Activated CD4-positive, alpha-beta T cell treated with anti-CD3 and anti-CD28 coated beads, Interleukin-2, amount 50 U/mL, for 4 hours (primary cell): ENCODE data around the gene GPR107.

Experiments
- DNase-seq, 2 experiments: peaks; one replicate each; pipeline ENCODE4 v3.0.0-alpha.2; 2020

The GPR107 gene

GRCh38 chr9:130186839-130187522, 133.3 kb downstream of the GPR107 start:
- DNase-seq = peak in 1 of 2 experiments; percentile 15

- DNase-seq = no peak
Measured at GRCh38 chr9:130187523-130187846, 133.8 kb downstream of the GPR107 start.

- no peak for DNase-seq
Measured at GRCh38 chr9:130188860-130189481, 135.3 kb downstream of the GPR107 start.
